H9 (cell line): ENCODE measurements around the gene ALKAL2. TPM values are rescaled to one million over a fixed set of nuclear protein-coding genes. Genes with fewer than 3 reads are reported as not detected.

Experiments
- DNase-seq: peaks from one replicate; pipeline ENCODE4 v3.0.0-alpha.2; 2017
- H2AFZ ChIP-seq: one replicate; pipeline ENCODE4 v1.6.1; 2013; ENCODE audit warnings: mild to moderate bottlenecking, low read length, control low read depth, moderate library complexity
- H2AK5ac ChIP-seq: 2 replicates; pipeline ENCODE4 v1.6.1; 2013; ENCODE audit warnings: low read length, control low read depth, mixed read lengths; ENCODE audit not compliant: insufficient read length
- H2BK120ac ChIP-seq: one replicate; pipeline ENCODE4 v1.6.1; 2013; ENCODE audit warnings: low read depth, mild to moderate bottlenecking, low read length, control low read depth, inconsistent platforms; ENCODE audit not compliant: poor library complexity, severe bottlenecking
- H2BK12ac ChIP-seq: 2 replicates; pipeline ENCODE4 v1.6.1; 2013; ENCODE audit warnings: low read length, control low read depth, mixed read lengths, low read depth; ENCODE audit not compliant: insufficient read length
- H2BK15ac ChIP-seq: 2 replicates; pipeline ENCODE4 v1.6.1; 2013; ENCODE audit warnings: low read depth, low read length, control low read depth
- H2BK20ac ChIP-seq: one replicate; pipeline ENCODE4 v1.6.1; 2013; ENCODE audit warnings: low read depth, mild to moderate bottlenecking, low read length, control low read depth, inconsistent platforms; ENCODE audit not compliant: poor library complexity, severe bottlenecking
- H2BK5ac ChIP-seq: 2 replicates; pipeline ENCODE4 v1.6.1; 2013; ENCODE audit warnings: low read length, control low read depth, mixed read lengths; ENCODE audit not compliant: insufficient read length
- H3K14ac ChIP-seq: 2 replicates; pipeline ENCODE4 v1.6.1; 2013; ENCODE audit warnings: low read length, control low read depth; ENCODE audit not compliant: insufficient read depth
- H3K18ac ChIP-seq: 2 replicates; pipeline ENCODE4 v1.6.1; 2013; ENCODE audit warnings: low read depth, mild to moderate bottlenecking, mixed read lengths, low read length, control low read depth; ENCODE audit not compliant: insufficient read length
- H3K23ac ChIP-seq: 2 replicates; pipeline ENCODE4 v1.6.1; 2013; ENCODE audit warnings: low read length, control low read depth, mixed read lengths, low read depth; ENCODE audit not compliant: insufficient read length
- H3K23me2 ChIP-seq: 2 replicates; pipeline ENCODE4 v1.6.1; 2013; ENCODE audit warnings: low read depth, mild to moderate bottlenecking, mixed read lengths, low read length, control low read depth; ENCODE audit not compliant: insufficient read length, poor library complexity, severe bottlenecking
- H3K27ac ChIP-seq: 2 replicates; pipeline ENCODE4 v1.5.1; 2013; ENCODE audit warnings: low read length, control low read depth, mixed read lengths, low read depth; ENCODE audit not compliant: insufficient read length
- H3K27me3 ChIP-seq: 2 replicates; pipeline ENCODE4 v1.6.1; 2013; ENCODE audit warnings: low read length, control low read depth, inconsistent platforms; ENCODE audit not compliant: insufficient read depth
- H3K4ac ChIP-seq: 2 replicates; pipeline ENCODE4 v1.6.1; 2013; ENCODE audit warnings: low read depth, mild to moderate bottlenecking, control low read depth, inconsistent platforms, low read length, moderate library complexity
- H3K4me1 ChIP-seq: 2 replicates; pipeline ENCODE4 v1.6.1; 2013; ENCODE audit warnings: low read length, control low read depth, inconsistent platforms; ENCODE audit not compliant: insufficient read depth
- H3K4me2 ChIP-seq: 2 replicates; pipeline ENCODE4 v1.6.1; 2013; ENCODE audit warnings: low read length, control low read depth, mixed read lengths; ENCODE audit not compliant: insufficient read length, insufficient read depth
- H3K56ac ChIP-seq: 2 replicates; pipeline ENCODE4 v1.6.1; 2013; ENCODE audit warnings: low read depth, mild to moderate bottlenecking, mixed read lengths, low read length, control low read depth; ENCODE audit not compliant: insufficient read length
- H3K79me1 ChIP-seq: 2 replicates; pipeline ENCODE4 v1.6.1; 2013; ENCODE audit warnings: low read depth, mild to moderate bottlenecking, moderate library complexity, low read length, control low read depth, inconsistent platforms; ENCODE audit not compliant: insufficient read depth, poor library complexity, severe bottlenecking
- H3K79me2 ChIP-seq: 2 replicates; pipeline ENCODE4 v1.6.1; 2013; ENCODE audit warnings: low read length, control low read depth, inconsistent platforms; ENCODE audit not compliant: insufficient read depth
- H3K9ac ChIP-seq: 2 replicates; pipeline ENCODE4 v1.6.1; 2013; ENCODE audit warnings: low read length, control low read depth, mixed read lengths; ENCODE audit not compliant: insufficient read length; ENCODE audit errors: extremely low read depth
- H3K9me3 ChIP-seq: one replicate; pipeline ENCODE4 v1.6.1; 2013; ENCODE audit warnings: low read depth, low read length, inconsistent platforms; ENCODE audit not compliant: control insufficient read depth
- H3T11ph ChIP-seq: one replicate; pipeline ENCODE4 v1.6.1; 2013; ENCODE audit warnings: mild to moderate bottlenecking, low read length, control low read depth, inconsistent platforms
- H4K20me1 ChIP-seq: one replicate; pipeline ENCODE4 v1.6.1; 2013; ENCODE audit not compliant: control insufficient read depth, insufficient read length, insufficient read depth
- H4K5ac ChIP-seq: 2 replicates; pipeline ENCODE4 v1.6.1; 2013; ENCODE audit warnings: low read depth, mild to moderate bottlenecking, mixed read lengths, low read length, control low read depth; ENCODE audit not compliant: insufficient read length
- H4K8ac ChIP-seq: replicated peaks from 2 replicates; pipeline ENCODE4 v1.6.1; 2013; ENCODE audit warnings: low read length, control low read depth, mixed read lengths, low read depth; ENCODE audit not compliant: insufficient read length
- H4K91ac ChIP-seq: 2 replicates; pipeline ENCODE4 v1.6.1; 2013; ENCODE audit warnings: low read depth, mild to moderate bottlenecking, moderate library complexity, mixed read lengths, low read length, control low read depth; ENCODE audit not compliant: insufficient read length
- H3K27ac Mint-ChIP-seq, 3 experiments: 2 replicates in 2 of 3; 3 replicates in 1 of 3; pipeline ENCODE4 v1.8.0; 2020 to 2021; ENCODE audit warnings: mixed read lengths in 3 of 3, mild to moderate bottlenecking in 1 of 3, moderate library complexity in 1 of 3
- H3K27me3 Mint-ChIP-seq: 2 replicates; pipeline ENCODE4 v1.8.0; 2021; ENCODE audit warnings: low read depth, mild to moderate bottlenecking, moderate library complexity, mixed read lengths
- H3K36me3 Mint-ChIP-seq, 3 experiments: 2 replicates in 2 of 3; 3 replicates in 1 of 3; pipeline ENCODE4 v1.8.0; 2020 to 2021; ENCODE audit warnings: low read depth in 3 of 3, mixed read lengths in 3 of 3; ENCODE audit not compliant: insufficient read depth in 1 of 3
- H3K4me1 Mint-ChIP-seq, 2 experiments: 2 replicates each; pipeline ENCODE4 v1.8.0; 2020; ENCODE audit warnings: mixed read lengths in 2 of 2
- H3K4me3 Mint-ChIP-seq, 2 experiments: 2 replicates in 1 of 2; 3 replicates in 1 of 2; pipeline ENCODE4 v1.8.0; 2020 to 2021; ENCODE audit warnings: mild to moderate bottlenecking in 2 of 2, mixed read lengths in 2 of 2, moderate library complexity in 1 of 2
- H3K9me3 Mint-ChIP-seq, 2 experiments: 2 replicates in 1 of 2; 3 replicates in 1 of 2; pipeline ENCODE4 v1.8.0; 2020; ENCODE audit warnings: mild to moderate bottlenecking in 2 of 2, mixed read lengths in 2 of 2, moderate library complexity in 1 of 2
- WGBS: extraction: QIAGEN DNeasy Blood & Tissue Kit; methylation state at CpG from one replicate; pipeline ENCODE4 v1.1.7; 2013; ENCODE audit warnings: missing lambda C conversion rate, low lambda C conversion rate, mixed read lengths; ENCODE audit not compliant: insufficient read length; ENCODE audit errors: extremely low coverage; 5-methylcytosine and 5-hydroxymethylcytosine counted together
- total RNA-seq: library from RNA; stranded (reverse); gene quantifications from 2 replicates; pipeline ENCODE4 v1.2.1, GENCODE V29; 2021
- TF ChIP-seq, protein P1 (sequence below): fragments of 200-600 bp; sonication (generic); conservative IDR thresholded peaks from 3 replicates; pipeline ENCODE4 v1.8.0; 2021; ENCODE audit warnings: antibody characterized with exemption, mild to moderate bottlenecking

Gene ALKAL2
- total RNA-seq, 1 experiment from 2014 or later = 0.48 TPM

DNA sequence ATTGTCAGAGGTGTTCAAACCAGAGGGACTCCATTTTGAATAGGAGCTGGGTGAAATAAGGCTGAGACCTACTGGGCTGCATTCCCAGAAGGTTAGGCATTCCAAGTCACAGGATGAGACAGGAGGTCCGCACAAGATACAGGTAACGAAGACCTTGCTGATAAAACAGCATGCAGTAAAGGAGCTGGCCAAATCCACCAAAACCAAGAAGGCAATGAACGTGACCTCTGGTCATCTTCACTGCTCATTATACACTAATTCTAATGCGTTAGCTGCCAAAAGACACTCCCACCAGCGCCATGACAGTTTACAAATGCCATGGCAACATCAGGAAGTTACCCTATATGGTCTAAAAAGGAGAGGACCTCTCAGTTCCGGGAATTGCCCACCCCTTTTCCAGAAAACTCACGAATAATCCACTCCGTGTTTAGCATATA is 34.7 kb downstream of the ALKAL2 start:
- H3K4ac ChIP-seq = no peak overlapping the region
- no peaks in the 10 kb centered on the region; the same call in 1 of the 2 replicates for H3K27me3 Mint-ChIP-seq
- no peak overlapping the region for H3K9ac ChIP-seq
- H3K9me3 Mint-ChIP-seq = peaks cover 11 to 17% of the 10 kb centered on the region in 2 experiments
- no peaks in the 10 kb centered on the region for H3K4me1 ChIP-seq
- H2AK5ac ChIP-seq = no peak overlapping the region
- H3K27me3 ChIP-seq = no peaks in the 10 kb centered on the region
- H3K27ac ChIP-seq = no peak overlapping the region
- no peak for DNase-seq
- H4K5ac ChIP-seq = no peak overlapping the region
- H3K4me2 ChIP-seq = no peak overlapping the region
- H2BK5ac ChIP-seq = no peak overlapping the region
- no peak overlapping the region for H3K18ac ChIP-seq
- no peaks in the 10 kb centered on the region for H4K20me1 ChIP-seq
- WGBS = no CpG with 5 or more reads among the region's 8 CpGs
- H2BK120ac ChIP-seq = no peak overlapping the region
- no peaks in the 10 kb centered on the region for H3K79me1 ChIP-seq
- no peak overlapping the region for H2BK15ac ChIP-seq
- no peaks in the 10 kb centered on the region for H3K79me2 ChIP-seq
- no peak overlapping the region for H3K56ac ChIP-seq
- H4K8ac ChIP-seq = no peak overlapping the region
- H3K9me3 ChIP-seq = no peaks in the 10 kb centered on the region
- no peak overlapping the region for H4K91ac ChIP-seq
- no peak overlapping the region for H3K14ac ChIP-seq
- H2AFZ ChIP-seq = no peak overlapping the region
- TF ChIP-seq, protein P1, sequence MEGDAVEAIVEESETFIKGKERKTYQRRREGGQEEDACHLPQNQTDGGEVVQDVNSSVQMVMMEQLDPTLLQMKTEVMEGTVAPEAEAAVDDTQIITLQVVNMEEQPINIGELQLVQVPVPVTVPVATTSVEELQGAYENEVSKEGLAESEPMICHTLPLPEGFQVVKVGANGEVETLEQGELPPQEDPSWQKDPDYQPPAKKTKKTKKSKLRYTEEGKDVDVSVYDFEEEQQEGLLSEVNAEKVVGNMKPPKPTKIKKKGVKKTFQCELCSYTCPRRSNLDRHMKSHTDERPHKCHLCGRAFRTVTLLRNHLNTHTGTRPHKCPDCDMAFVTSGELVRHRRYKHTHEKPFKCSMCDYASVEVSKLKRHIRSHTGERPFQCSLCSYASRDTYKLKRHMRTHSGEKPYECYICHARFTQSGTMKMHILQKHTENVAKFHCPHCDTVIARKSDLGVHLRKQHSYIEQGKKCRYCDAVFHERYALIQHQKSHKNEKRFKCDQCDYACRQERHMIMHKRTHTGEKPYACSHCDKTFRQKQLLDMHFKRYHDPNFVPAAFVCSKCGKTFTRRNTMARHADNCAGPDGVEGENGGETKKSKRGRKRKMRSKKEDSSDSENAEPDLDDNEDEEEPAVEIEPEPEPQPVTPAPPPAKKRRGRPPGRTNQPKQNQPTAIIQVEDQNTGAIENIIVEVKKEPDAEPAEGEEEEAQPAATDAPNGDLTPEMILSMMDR = no peak
- H2BK12ac ChIP-seq = no peak overlapping the region
- H2BK20ac ChIP-seq = no peak overlapping the region
- H3K4me3 Mint-ChIP-seq = no peak overlapping the region
- H3K27ac Mint-ChIP-seq = no peak overlapping the region
- H3T11ph ChIP-seq = no peak overlapping the region
- H3K36me3 Mint-ChIP-seq = peaks cover 5 to 24% (median 13%) of the 10 kb centered on the region in 3 experiments
- no peaks in the 10 kb centered on the region for H3K23me2 ChIP-seq
- H3K23ac ChIP-seq = no peak overlapping the region
- H3K4me1 Mint-ChIP-seq = peaks cover 6 to 9% of the 10 kb centered on the region in 2 experiments; a peak in 3 of 4 replicates
